Effector CD8-positive, alpha-beta T cell (primary cell): ENCODE data around the gene CABP1.
A peak's percentile ranks its signal among the peaks of the same experiment; 100 is the strongest.
"Not testable (repeated sequence)": the region's sequence is repeated elsewhere in the genome, so short reads cannot be mapped to it uniquely, and the experiment has no call there.

Experiments
- DNase-seq: peaks from one replicate; lab custom pipeline; 2025; lab: John Stamatoyannopoulos, UW
- total RNA-seq, 4 experiments: gene quantifications; one replicate each; lab custom pipeline; 2026; lab: John Stamatoyannopoulos, UW

The CABP1 gene
- total RNA-seq, result 0 reads per million in 4 experiments

GRCh38 chr12:120639771-120640721, at the start of gene CABP1:
Gene CABP1, plus strand, starts transcription at chr12:120640626. Its CDS starts 60 bp downstream, at chr12:120640686.
- peak; percentile 73 for DNase-seq

- DNase-seq, result no peak
Measured at GRCh38 chr12:120590741-120591407, 49.6 kb upstream of the CABP1 start.

GRCh38 chr12:120592121-120593049, 48.0 kb upstream of the CABP1 start:
- no peak for DNase-seq

- no peak for DNase-seq
Measured at GRCh38 chr12:120596901-120597300, 43.5 kb upstream of the CABP1 start.

GRCh38 chr12:120597861-120598260, 42.6 kb upstream of the CABP1 start:
- no peak for DNase-seq

GRCh38 chr12:120598674-120599463, 41.6 kb upstream of the CABP1 start:
- DNase-seq, result no peak

GRCh38 chr12:120599672-120600552, 40.5 kb upstream of the CABP1 start:
- no peak for DNase-seq

GRCh38 chr12:120602416-120602815, 38.0 kb upstream of the CABP1 start:
- DNase-seq, result not testable (repeated sequence)

- DNase-seq, result no peak
Measured at GRCh38 chr12:120610560-120610959, 29.9 kb upstream of the CABP1 start.

GRCh38 chr12:120611534-120611933, 28.9 kb upstream of the CABP1 start:
- not testable (repeated sequence) for DNase-seq

GRCh38 chr12:120614848-120615247, 25.6 kb upstream of the CABP1 start:
- no peak for DNase-seq

- not testable (repeated sequence) for DNase-seq
Measured at GRCh38 chr12:120617193-120617592, 23.2 kb upstream of the CABP1 start.

- DNase-seq, result not testable (repeated sequence)
Measured at GRCh38 chr12:120617767-120618166, 22.7 kb upstream of the CABP1 start.

GRCh38 chr12:120618954-120619615, 21.3 kb upstream of the CABP1 start:
- no peak for DNase-seq

GRCh38 chr12:120620624-120621023, 19.8 kb upstream of the CABP1 start:
- DNase-seq, result no peak

GRCh38 chr12:120625557-120626419, 14.6 kb upstream of the CABP1 start:
- DNase-seq, result no peak

- DNase-seq, result no peak
Measured at GRCh38 chr12:120628919-120629318, 11.5 kb upstream of the CABP1 start.
